Endothelial cell of umbilical vein (primary cell): ENCODE measurements around the gene WDR43. TPM values are rescaled to one million over a fixed set of nuclear protein-coding genes. Genes with fewer than 3 reads are reported as not detected.

ENCODE experiments used
- BruUV-seq: library from RNA; stranded (reverse); fragments of 400-500 nt; replicated peaks from 2 replicates; lab custom pipeline; 2021; lab: Mats Ljungman, UMichigan
- CTCF ChIA-PET: fragments of 300-600, 350-600 bp; sonication (Branson Sonifier 250); formaldehyde crosslinking; loops from one replicate; lab custom pipeline; 2021; ENCODE audit warnings: antibody characterized with exemption, inconsistent platforms; lab: Charles Lee
- POLR2A ChIA-PET: fragments of 300-600, 350-600 bp; sonication (Branson Sonifier 250); formaldehyde crosslinking; loops from one replicate; lab custom pipeline; 2021; ENCODE audit warnings: antibody characterized with exemption, inconsistent platforms; lab: Charles Lee
- DNase-seq: peaks from one replicate; pipeline ENCODE4 v3.0.0-alpha.2; 2011; ENCODE audit warnings: low read depth, low spot score
- FAIRE-seq: peaks from 2 replicates; lab custom pipeline; 2011; peaks lifted over from hg19 to GRCh38; lab: Jason Lieb, UNC
- H2AFZ ChIP-seq: 2 replicates; pipeline ENCODE4 v1.6.0; 2012; ENCODE audit warnings: low read depth, low read length, control low read depth, inconsistent platforms
- H3K27ac ChIP-seq: 2 replicates; pipeline ENCODE4 v1.5.1; 2011; ENCODE audit warnings: low read depth, mild to moderate bottlenecking, control low read depth, low read length, moderate library complexity; ENCODE audit not compliant: insufficient read depth
- H3K27me3 ChIP-seq, 2 experiments: 2 replicates each; pipeline versions ENCODE4 v1.6.0 to v1.6.1; 2011; ENCODE audit warnings: low read length in 2 of 2, mixed read lengths in 1 of 2; ENCODE audit not compliant: control insufficient read depth in 2 of 2, insufficient read depth in 2 of 2
- H3K36me3 ChIP-seq, 2 experiments: 2 replicates in 1 of 2; 3 replicates in 1 of 2; pipeline ENCODE4 v1.5.1; 2011; ENCODE audit warnings: low read length in 2 of 2, mild to moderate bottlenecking in 1 of 2, moderate library complexity in 1 of 2; ENCODE audit not compliant: control insufficient read depth in 2 of 2, insufficient read depth in 2 of 2; ENCODE audit errors: extremely low read depth in 1 of 2
- H3K4me1 ChIP-seq: 3 replicates; pipeline ENCODE4 v1.5.1; 2011; ENCODE audit warnings: mild to moderate bottlenecking, low read length; ENCODE audit not compliant: control insufficient read depth, insufficient read depth; ENCODE audit errors: extremely low read depth
- H3K4me2 ChIP-seq: 2 replicates; pipeline ENCODE4 v1.6.1; 2011; ENCODE audit warnings: low read length, control low read depth, mixed read lengths; ENCODE audit not compliant: insufficient read depth
- H3K4me3 ChIP-seq, 3 experiments: fragments of 200-600 bp in 1 of 3; sonication (generic), shearing (Covaris generic) in 1 of 3; replicated peaks in 1 of 3; 2 replicates each; pipeline ENCODE4 v1.5.1; 2011 to 2016; ENCODE audit warnings: control low read depth in 3 of 3, low read length in 3 of 3, mild to moderate bottlenecking in 2 of 3, inconsistent platforms in 1 of 3, low read depth in 1 of 3, moderate library complexity in 1 of 3; ENCODE audit not compliant: insufficient read depth in 1 of 3
- H3K79me2 ChIP-seq: 2 replicates; pipeline ENCODE4 v1.6.0; 2012; ENCODE audit warnings: low read length, inconsistent platforms; ENCODE audit not compliant: control insufficient read depth, insufficient read depth
- H3K9ac ChIP-seq: replicated peaks from 2 replicates; pipeline ENCODE3; 2011; ENCODE audit warnings: low read length, control low read depth; ENCODE audit not compliant: insufficient read depth; ENCODE audit errors: extremely low read depth
- H3K9me1 ChIP-seq: replicated peaks from 3 replicates; pipeline ENCODE4 v1.6.0; 2011; ENCODE audit warnings: mild to moderate bottlenecking, low read length; ENCODE audit not compliant: control insufficient read depth, insufficient read depth; ENCODE audit errors: extremely low read depth
- H3K9me3 ChIP-seq: replicated peaks from 2 replicates; pipeline ENCODE4 v1.5.1; 2012; ENCODE audit warnings: low read length, inconsistent platforms; ENCODE audit not compliant: control insufficient read depth, insufficient read depth
- H4K20me1 ChIP-seq: replicated peaks from 2 replicates; pipeline ENCODE3; 2011; ENCODE audit warnings: mild to moderate bottlenecking, low read length; ENCODE audit not compliant: control insufficient read depth, insufficient read depth; ENCODE audit errors: extremely low read depth
- CTCF ChIP-seq, 2 donors: IDR thresholded peaks; 1 replicate in 1 of 2; 2 replicates in 1 of 2; pipeline ENCODE4 v1.5.1; 2011; ENCODE audit warnings: low read length in 2 of 2, mild to moderate bottlenecking in 2 of 2, moderate library complexity in 2 of 2, control low read depth in 1 of 2, inconsistent platforms in 1 of 2, low read depth in 1 of 2; ENCODE audit not compliant: insufficient read depth in 1 of 2; ENCODE audit errors: extremely low read depth in 1 of 2
- EZH2 ChIP-seq: IDR thresholded peaks from 2 replicates; pipeline ENCODE4 v1.6.1; 2012; ENCODE audit warnings: borderline replicate concordance, low read depth, mild to moderate bottlenecking, moderate library complexity, low read length, inconsistent platforms; ENCODE audit not compliant: severe bottlenecking
- FOS ChIP-seq: IDR thresholded peaks from 2 replicates; pipeline ENCODE4 v1.6.1; 2011; ENCODE audit warnings: mild to moderate bottlenecking, low read length, moderate library complexity, borderline replicate concordance; ENCODE audit not compliant: insufficient read depth
- GATA2 ChIP-seq: IDR thresholded peaks from 2 replicates; pipeline ENCODE4 v1.7.0; 2011; ENCODE audit warnings: low read depth, mild to moderate bottlenecking, moderate library complexity, mixed read lengths, low read length; ENCODE audit not compliant: insufficient read length, insufficient read depth
- JUN ChIP-seq: IDR thresholded peaks from 2 replicates; pipeline ENCODE4 v1.6.1; 2011; ENCODE audit warnings: borderline replicate concordance, low read depth; ENCODE audit not compliant: insufficient read length, insufficient read depth
- MAX ChIP-seq: IDR thresholded peaks from 2 replicates; pipeline ENCODE4 v1.6.1; 2011; ENCODE audit not compliant: insufficient read depth, insufficient read length
- MYC ChIP-seq: IDR thresholded peaks from one replicate; pipeline ENCODE4 v1.6.1; 2011; ENCODE audit warnings: mild to moderate bottlenecking, low read depth, low read length
- POLR2A ChIP-seq: IDR thresholded peaks from 2 replicates; pipeline ENCODE4 v1.6.1; 2012; ENCODE audit warnings: low read depth, mild to moderate bottlenecking, control low read depth, low read length
- POLR2AphosphoS5 ChIP-seq: IDR thresholded peaks from 2 replicates; pipeline ENCODE4 v1.6.1; 2012; ENCODE audit warnings: low read depth, mild to moderate bottlenecking, control low read depth, low read length, moderate library complexity; ENCODE audit not compliant: insufficient read depth
- dilution Hi-C: fragments of 300-500 bp; cut with MboI; formaldehyde crosslinking; loops from one replicate; pipeline ENCODE4 v1.15.0; 2019; ENCODE audit warnings: low sequenced_read_pairs; ENCODE audit not compliant: extremely low pct_ligation_motif_present
- intact Hi-C: fragments of 100-400 bp; cut with micrococcal nuclease; formaldehyde crosslinking; loops from one replicate; pipeline ENCODE4 v1.10.0; 2022
- polyA plus RNA-seq, 4 experiments: library from polyadenylated mRNA; depleted of rRNA in 3 of 4; stranded (reverse) in 3 of 4; unstranded in 1 of 4; fragments of >200 nt; gene quantifications; 2 replicates each; pipeline versions ENCODE4 v1.2.1 to v1.2.3, GENCODE V29; 2011 to 2012; ENCODE audit warnings: missing spikeins in 1 of 4
- total RNA-seq: library from RNA; stranded (reverse); gene quantifications from 2 replicates; pipeline ENCODE4 v1.2.3, GENCODE V29; 2021

WDR43 gene
- total and polyA plus RNA-seq, 2 donors (not counting 3 experiments of a cell fraction or from before 2014, with no cell fraction given): 23.7 to 60.6 TPM

DNA sequence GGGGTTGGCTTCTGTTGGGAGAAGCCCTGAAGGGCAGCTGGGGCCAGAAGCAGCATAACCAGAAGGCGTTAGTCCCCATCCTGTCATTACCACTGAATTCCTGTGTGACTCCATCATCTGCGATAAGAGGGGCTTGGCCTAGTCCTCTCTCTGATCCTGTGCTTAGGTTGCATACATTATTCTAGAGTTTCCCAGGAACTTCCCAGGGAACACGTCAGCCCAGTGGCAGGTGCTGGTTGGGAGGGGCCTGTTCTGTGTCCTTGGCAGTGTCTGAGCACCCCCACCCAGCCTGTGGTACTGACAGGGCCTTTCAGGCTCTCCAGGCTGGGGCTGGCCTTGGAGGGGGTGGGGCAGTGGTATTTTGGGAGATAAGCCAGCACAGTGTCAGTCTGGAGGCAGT lies 82.1 kb downstream of the WDR43 start:
- H3K4me1 ChIP-seq: no peaks in the 10 kb centered on the region
- POLR2A ChIA-PET: no interaction called here
- H3K9ac ChIP-seq: no peak overlapping the region
- TF ChIP-seq CTCF (IDR thresholded peaks at IDR 0.05; ENCODE audit: extremely low read depth in 1 of 2, insufficient read depth in 1 of 2, low read depth in 1 of 2, low read length in 2 of 2): no peak
- no peak overlapping the region for H2AFZ ChIP-seq
- H3K27me3 ChIP-seq: peaks cover 0 to 2% of the 10 kb centered on the region in 2 experiments
- H3K27ac ChIP-seq: no peak overlapping the region
- intact Hi-C loops: no loop called here
- H4K20me1 ChIP-seq: no peaks in the 10 kb centered on the region
- CTCF ChIA-PET: no interaction called here
- no peaks in the 10 kb centered on the region for H3K9me1 ChIP-seq
- no peaks in the 10 kb centered on the region for H3K9me3 ChIP-seq
- dilution Hi-C loops: no loop called here
- no TSS peak for BruUV-seq
- DNase-seq (no peak), FAIRE-seq (no peak)
- no peaks in the 10 kb centered on the region for H3K36me3 ChIP-seq
- no peak overlapping the region for H3K4me2 ChIP-seq
- H3K79me2 ChIP-seq: no peaks in the 10 kb centered on the region
- H3K4me3 ChIP-seq: no peak overlapping the region

GRCh38 chr2:28977176-28977875 lies 82.9 kb downstream of the WDR43 start:
- no peak overlapping the region for H3K4me2 ChIP-seq

More at GRCh38 chr2:28977176-28977875, 82.9 kb downstream of the WDR43 start:
- Histone ChIP-seq H3K9ac (no peak overlapping the region), H4K20me1 (no peaks in the 10 kb centered on the region), H3K4me1 (no peaks in the 10 kb centered on the region), H3K27me3 (peaks cover 0 to 2% of the 10 kb centered on the region in 2 experiments), H3K9me1 (no peaks in the 10 kb centered on the region), H3K36me3 (no peaks in the 10 kb centered on the region), H3K4me3 (no peak overlapping the region), H3K9me3 (no peaks in the 10 kb centered on the region), H2AFZ (no peak overlapping the region), H3K27ac (no peak overlapping the region), H3K79me2 (no peaks in the 10 kb centered on the region)
- FAIRE-seq (no peak), DNase-seq (no peak)
- CTCF ChIA-PET: interaction anchor here (0.9 to 1.1 kb wide), 2 partner anchors 12 to 47 kb away, joined by 3 read pairs; no protein-coding TSS in a partner anchor
- POLR2A ChIA-PET: no interaction called here
- intact Hi-C loops: no loop called here
- BruUV-seq: no TSS peak
- dilution Hi-C loops: no loop called here
- TF ChIP-seq EZH2: no peak
- no peak for TF ChIP-seq MYC
- no peak for TF ChIP-seq JUN
- TF ChIP-seq POLR2A: no peak
- no peak for TF ChIP-seq GATA2
- no peak for TF ChIP-seq FOS
- no peak for TF ChIP-seq CTCF (IDR thresholded peaks at IDR 0.05; ENCODE audit: extremely low read depth in 1 of 2, insufficient read depth in 1 of 2, low read depth in 1 of 2, low read length in 2 of 2)
- no peak for TF ChIP-seq POLR2AphosphoS5
- TF ChIP-seq MAX: no peak
